SU-DHL-6 (cell line): ENCODE measurements around the gene KLF13.

Experiments
- H2AFZ ChIP-seq: fragments of 200-600 bp; sonication (generic); 2 replicates; pipeline ENCODE4 v1.6.1; 2014; ENCODE audit warnings: low read depth, mild to moderate bottlenecking, moderate library complexity, mixed read lengths, antibody characterized with exemption, low read length; ENCODE audit not compliant: severe bottlenecking
- H3F3A ChIP-seq: fragments of 200-600 bp; shearing (Covaris generic); 2 replicates; pipeline ENCODE4 v1.6.0; 2016; ENCODE audit warnings: antibody characterized with exemption, mild to moderate bottlenecking; ENCODE audit not compliant: insufficient read depth
- H3K27ac ChIP-seq: fragments of 200-600 bp; sonication (generic); 2 replicates; pipeline ENCODE4 v1.5.1; 2016; ENCODE audit warnings: low read depth, mild to moderate bottlenecking, low read length, moderate library complexity, mixed read lengths
- H3K27me3 ChIP-seq: fragments of 200-600 bp; sonication (generic), shearing (Covaris generic); 2 replicates; pipeline ENCODE4 v1.6.0; 2014; ENCODE audit warnings: mild to moderate bottlenecking, low read length
- H3K36me3 ChIP-seq: fragments of 200-600 bp; sonication (generic); 2 replicates; pipeline ENCODE4 v1.6.1; 2014; ENCODE audit warnings: mild to moderate bottlenecking, low read length, mixed read lengths
- H3K4me2 ChIP-seq: fragments of 300-600, 200-600 bp; shearing (Covaris generic), sonication (generic); 2 replicates; pipeline ENCODE4 v1.6.0; 2014; ENCODE audit warnings: low read length, low read depth, mild to moderate bottlenecking; ENCODE audit not compliant: poor library complexity, severe bottlenecking
- H3K4me3 ChIP-seq: fragments of 200-600 bp; sonication (generic); 2 replicates; pipeline ENCODE4 v1.5.1; 2014; ENCODE audit warnings: antibody characterized with exemption, low read length, mild to moderate bottlenecking, mixed read lengths; ENCODE audit not compliant: insufficient read depth, poor library complexity, severe bottlenecking
- H3K79me2 ChIP-seq: fragments of 200-600 bp; sonication (generic); 2 replicates; pipeline ENCODE4 v1.6.1; 2014; ENCODE audit warnings: mild to moderate bottlenecking, low read length, moderate library complexity; ENCODE audit not compliant: insufficient read depth
- H3K9ac ChIP-seq: fragments of 200-600 bp; sonication (generic); 2 replicates; pipeline ENCODE4 v1.7.0; 2014; ENCODE audit warnings: mild to moderate bottlenecking, low read length
- H3K9me2 ChIP-seq: fragments of 200-600 bp; sonication (generic); replicated peaks from 2 replicates; pipeline ENCODE4 v1.6.1; 2014; ENCODE audit warnings: low read length; ENCODE audit not compliant: insufficient read depth
- H3K9me3 ChIP-seq: fragments of 200-600 bp; sonication (generic); 2 replicates; pipeline ENCODE4 v1.6.1; 2014; ENCODE audit warnings: low read length, mixed read lengths; ENCODE audit not compliant: insufficient read depth
- H4K20me1 ChIP-seq: fragments of 200-600 bp; sonication (generic); 2 replicates; pipeline ENCODE4 v1.6.1; 2014; ENCODE audit warnings: low read depth, mild to moderate bottlenecking, antibody characterized with exemption, low read length, moderate library complexity, mixed read lengths
- CTCF ChIP-seq: fragments of 200-600 bp; sonication (generic); IDR thresholded peaks from one replicate; pipeline ENCODE4 v1.5.1; 2017; ENCODE audit warnings: antibody characterized with exemption, mild to moderate bottlenecking, low read length, moderate library complexity; ENCODE audit not compliant: insufficient read depth, poor library complexity, severe bottlenecking
- EZH2phosphoT487 ChIP-seq: fragments of 200-600 bp; sonication (generic), shearing (Covaris generic); conservative IDR thresholded peaks from 2 replicates; pipeline ENCODE4 v1.6.1; 2018; ENCODE audit warnings: mild to moderate bottlenecking, antibody characterized with exemption, low read length, moderate library complexity, mixed read lengths

Gene KLF13

DNA sequence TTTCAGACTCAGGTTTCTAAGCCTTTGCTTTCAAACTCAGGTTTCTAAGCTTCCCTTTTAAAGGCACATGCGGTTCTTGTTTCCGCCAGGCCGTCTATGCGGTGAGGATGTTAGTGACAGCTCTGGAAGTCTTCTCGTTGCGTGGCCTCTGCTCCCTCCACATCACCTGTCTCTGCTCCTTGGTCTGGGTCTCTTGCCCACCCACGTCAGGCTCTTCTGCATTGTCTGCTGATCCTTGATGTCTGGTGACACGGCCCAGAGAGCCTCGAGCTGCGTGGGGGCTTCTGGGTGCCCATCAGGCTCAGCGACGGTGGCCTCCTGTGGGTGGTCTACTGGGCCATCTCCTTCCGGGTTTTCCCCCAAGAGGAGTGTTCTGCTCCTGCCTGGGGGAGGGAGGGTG, 30.5 kb downstream of the KLF13 start:
- Histone ChIP-seq H3K27ac (no peak overlapping the region), H3K9me3 (no peaks in the 10 kb centered on the region), H3K27me3 (no peaks in the 10 kb centered on the region), H3K4me2 (no peak overlapping the region), H3K4me3 (no peak overlapping the region), H3K9ac (no peak overlapping the region), H2AFZ (no peak overlapping the region), H3K9me2 (no peaks in the 10 kb centered on the region), H3K36me3 (no peaks in the 10 kb centered on the region), H3F3A (peaks cover 10% of the 10 kb centered on the region; the same call in 1 of the 2 replicates), H3K79me2 (peaks cover 42% of the 10 kb centered on the region), H4K20me1 (no peaks in the 10 kb centered on the region)
- TF ChIP-seq EZH2phosphoT487, result no peak
- no peak for TF ChIP-seq CTCF

- no peak overlapping the region for H3K4me2 ChIP-seq
- H3F3A ChIP-seq, result peaks cover 10% of the 10 kb centered on the region; the same call in 1 of the 2 replicates
- no peak overlapping the region for H3K9ac ChIP-seq
- H3K27ac ChIP-seq, result no peak overlapping the region
- H4K20me1 ChIP-seq, result no peaks in the 10 kb centered on the region
- H2AFZ ChIP-seq, result no peak overlapping the region
- H3K9me2 ChIP-seq, result no peaks in the 10 kb centered on the region
- H3K79me2 ChIP-seq, result peaks cover 46% of the 10 kb centered on the region
- no peaks in the 10 kb centered on the region for H3K36me3 ChIP-seq
- TF ChIP-seq CTCF (no peak), EZH2phosphoT487 (no peak)
- no peaks in the 10 kb centered on the region for H3K27me3 ChIP-seq
- H3K9me3 ChIP-seq, result no peaks in the 10 kb centered on the region
- H3K4me3 ChIP-seq, result no peak overlapping the region
Measured at GRCh38 chr15:31358163-31358562, 31.5 kb downstream of the KLF13 start.

DNA sequence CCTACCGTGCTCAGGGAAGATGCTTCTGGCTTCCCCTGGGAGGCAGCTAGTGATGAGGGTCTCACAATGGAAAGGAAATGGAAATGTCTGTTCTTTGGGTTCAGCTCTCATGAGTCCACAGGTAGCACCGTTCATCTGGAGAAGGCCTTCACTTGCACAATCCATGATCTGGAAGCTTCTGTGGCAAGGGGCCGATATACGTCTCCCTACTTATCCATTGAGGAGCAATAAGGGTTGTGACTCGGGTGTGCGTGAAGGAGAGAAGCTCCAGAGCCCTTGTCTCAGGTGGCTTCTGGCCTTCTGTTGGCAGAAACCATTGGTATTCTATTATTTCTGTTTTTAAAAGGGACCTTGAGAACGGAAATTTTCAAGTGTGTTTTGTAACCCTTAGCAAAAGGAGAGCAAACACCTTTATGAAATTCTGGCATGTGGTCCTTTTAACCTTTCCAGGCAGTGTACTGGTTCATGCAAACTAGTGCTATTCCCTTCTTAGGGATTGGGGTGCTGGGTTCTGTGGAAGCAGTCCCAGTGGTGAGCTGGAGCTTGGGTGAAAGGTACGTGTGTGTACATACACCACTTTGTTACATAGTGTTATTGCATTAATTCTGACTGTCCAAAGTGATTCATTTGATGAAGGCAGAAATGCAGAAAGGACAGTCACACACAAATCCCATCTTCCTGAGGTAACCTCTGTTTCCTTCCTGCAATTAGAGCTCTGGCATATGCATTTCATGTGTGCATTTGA, 32.5 kb downstream of the KLF13 start:
- H3K4me3 ChIP-seq, result no peak overlapping the region
- H3K9me3 ChIP-seq, result no peaks in the 10 kb centered on the region
- no peaks in the 10 kb centered on the region for H4K20me1 ChIP-seq
- H3K4me2 ChIP-seq, result no peak overlapping the region
- no peak overlapping the region for H3K27ac ChIP-seq
- no peaks in the 10 kb centered on the region for H3K9me2 ChIP-seq
- H3K79me2 ChIP-seq, result peaks cover 40% of the 10 kb centered on the region
- no peak overlapping the region for H2AFZ ChIP-seq
- no peaks in the 10 kb centered on the region for H3K36me3 ChIP-seq
- peaks cover 10% of the 10 kb centered on the region; the same call in 1 of the 2 replicates for H3F3A ChIP-seq
- TF ChIP-seq EZH2phosphoT487, result no peak
- TF ChIP-seq CTCF, result no peak
- H3K27me3 ChIP-seq, result no peaks in the 10 kb centered on the region
- H3K9ac ChIP-seq, result no peak overlapping the region
